H1 (cell line): Measurements from ENCODE around the gene SLC39A11. TPM values are rescaled to one million over a fixed set of nuclear protein-coding genes. Genes with fewer than 3 reads are reported as not detected.

Source experiments
- polyA plus RNA-seq, 7 experiments: library from polyadenylated mRNA; depleted of rRNA in 3 of 7; stranded (reverse) in 5 of 7; unstranded in 2 of 7; fragments of >200 nt in 5 of 7; fragments of 200-250 nt in 2 of 7; gene quantifications; 1 replicate in 5 of 7; 2 replicates in 1 of 7; 4 replicates in 1 of 7; pipeline versions ENCODE4 v1.2.1 to v1.2.3, GENCODE V29; 2011 to 2013; ENCODE audit warnings: missing spikeins in 2 of 7, mixed read lengths in 2 of 7
- total RNA-seq: library from RNA; stranded (reverse); fragmentation: NEBNext Ultra II Directional; extraction: Animal tissue kit (Norgen Biotek cat#: 25700); gene quantifications from 2 replicates; pipeline ENCODE4 v1.2.1, GENCODE V29; 2021
- TF ChIP-seq, protein P1 (sequence below), 3 experiments: IDR thresholded peaks; 1 replicate in 2 of 3; 2 replicates in 1 of 3; pipeline versions ENCODE4 v1.5.1 to v1.6.1; 2011; ENCODE audit warnings: low read length in 3 of 3, mild to moderate bottlenecking in 3 of 3, inconsistent platforms in 2 of 3, low read depth in 1 of 3, moderate library complexity in 1 of 3; ENCODE audit not compliant: insufficient read depth in 1 of 3; ENCODE audit errors: control extremely low read depth in 1 of 3
- TF ChIP-seq, protein P2 (sequence below): IDR thresholded peaks from 2 replicates; pipeline ENCODE4 v1.6.1; 2012; ENCODE audit warnings: inconsistent platforms

SLC39A11 gene
- total and polyA plus RNA-seq, 2 of the 8 experiments (the other 6 are each of a cell fraction or from before 2014, with no cell fraction given): 12.2 to 19.6 TPM

DNA sequence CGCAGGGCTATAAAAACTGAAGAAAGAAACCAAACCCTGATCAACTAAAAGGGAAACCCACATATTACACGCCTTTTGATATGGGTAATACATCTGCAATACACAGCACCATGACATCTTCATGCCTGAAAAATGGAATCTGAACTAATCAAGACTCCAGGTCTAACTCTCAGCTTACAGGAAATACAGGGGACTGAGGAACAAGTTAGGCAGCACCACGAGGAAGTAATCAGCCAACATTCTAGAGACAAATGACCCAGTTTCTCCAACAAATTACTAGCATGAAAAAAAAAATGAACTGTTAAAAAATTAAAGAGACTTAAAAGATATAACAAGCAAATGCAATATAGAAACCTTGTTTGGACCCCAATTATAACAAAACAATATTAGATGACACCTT, 9.1 kb downstream of the SLC39A11 start (continued):
- TF ChIP-seq, protein P1, sequence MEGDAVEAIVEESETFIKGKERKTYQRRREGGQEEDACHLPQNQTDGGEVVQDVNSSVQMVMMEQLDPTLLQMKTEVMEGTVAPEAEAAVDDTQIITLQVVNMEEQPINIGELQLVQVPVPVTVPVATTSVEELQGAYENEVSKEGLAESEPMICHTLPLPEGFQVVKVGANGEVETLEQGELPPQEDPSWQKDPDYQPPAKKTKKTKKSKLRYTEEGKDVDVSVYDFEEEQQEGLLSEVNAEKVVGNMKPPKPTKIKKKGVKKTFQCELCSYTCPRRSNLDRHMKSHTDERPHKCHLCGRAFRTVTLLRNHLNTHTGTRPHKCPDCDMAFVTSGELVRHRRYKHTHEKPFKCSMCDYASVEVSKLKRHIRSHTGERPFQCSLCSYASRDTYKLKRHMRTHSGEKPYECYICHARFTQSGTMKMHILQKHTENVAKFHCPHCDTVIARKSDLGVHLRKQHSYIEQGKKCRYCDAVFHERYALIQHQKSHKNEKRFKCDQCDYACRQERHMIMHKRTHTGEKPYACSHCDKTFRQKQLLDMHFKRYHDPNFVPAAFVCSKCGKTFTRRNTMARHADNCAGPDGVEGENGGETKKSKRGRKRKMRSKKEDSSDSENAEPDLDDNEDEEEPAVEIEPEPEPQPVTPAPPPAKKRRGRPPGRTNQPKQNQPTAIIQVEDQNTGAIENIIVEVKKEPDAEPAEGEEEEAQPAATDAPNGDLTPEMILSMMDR (IDR thresholded peaks at IDR 0.05; ENCODE audit: control extremely low read depth in 1 of 3, insufficient read depth in 1 of 3, low read depth in 1 of 3, low read length in 3 of 3): no peak
- TF ChIP-seq, protein P2, sequence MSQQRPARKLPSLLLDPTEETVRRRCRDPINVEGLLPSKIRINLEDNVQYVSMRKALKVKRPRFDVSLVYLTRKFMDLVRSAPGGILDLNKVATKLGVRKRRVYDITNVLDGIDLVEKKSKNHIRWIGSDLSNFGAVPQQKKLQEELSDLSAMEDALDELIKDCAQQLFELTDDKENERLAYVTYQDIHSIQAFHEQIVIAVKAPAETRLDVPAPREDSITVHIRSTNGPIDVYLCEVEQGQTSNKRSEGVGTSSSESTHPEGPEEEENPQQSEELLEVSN: no peak
